Cardiac septum (tissue), 1 donor: ENCODE measurements around the gene PSD2. TPM values are rescaled to one million over a fixed set of nuclear protein-coding genes. Genes with fewer than 3 reads are reported as not detected.

Source experiments
- DNase-seq: peaks from one replicate; pipeline ENCODE4 v3.0.0-alpha.2; 2020; ENCODE audit warnings: low spot score
- intact Hi-C: fragments of 100-400 bp; cut with DNase I; formaldehyde crosslinking; loops from one replicate; pipeline ENCODE4 v1.14.0; 2022
- long read RNA-seq: library from polyadenylated mRNA; unstranded; transcript quantifications from one replicate; pipeline ENCODE4 v2.0.0, GENCODE V29; 2021
- total RNA-seq: library from RNA; stranded (reverse); fragmentation: NEBNext Ultra II Directional; extraction: Animal tissue kit (Norgen Biotek cat#: 25700); gene quantifications from one replicate; pipeline ENCODE4 v1.2.1, GENCODE V29; 2021
- donor health status: DM: no; HTN: no; CAD: no.

PSD2 gene
- total RNA-seq: 0.08 TPM
- long read RNA-seq: 0 reads

- intact Hi-C loops: no loop called here
- DNase-seq: no peak
Measured at GRCh38 chr5:139795074-139796001, at the start of gene PSD2. TSS of gene PSD2 (plus strand) at chr5:139795808. CDS start at chr5:139809441, 13,633 bp downstream.

- intact Hi-C loops: no loop called here
- no peak for DNase-seq
Measured at GRCh38 chr5:139746691-139747582, 48.7 kb upstream of the PSD2 start.

DNA sequence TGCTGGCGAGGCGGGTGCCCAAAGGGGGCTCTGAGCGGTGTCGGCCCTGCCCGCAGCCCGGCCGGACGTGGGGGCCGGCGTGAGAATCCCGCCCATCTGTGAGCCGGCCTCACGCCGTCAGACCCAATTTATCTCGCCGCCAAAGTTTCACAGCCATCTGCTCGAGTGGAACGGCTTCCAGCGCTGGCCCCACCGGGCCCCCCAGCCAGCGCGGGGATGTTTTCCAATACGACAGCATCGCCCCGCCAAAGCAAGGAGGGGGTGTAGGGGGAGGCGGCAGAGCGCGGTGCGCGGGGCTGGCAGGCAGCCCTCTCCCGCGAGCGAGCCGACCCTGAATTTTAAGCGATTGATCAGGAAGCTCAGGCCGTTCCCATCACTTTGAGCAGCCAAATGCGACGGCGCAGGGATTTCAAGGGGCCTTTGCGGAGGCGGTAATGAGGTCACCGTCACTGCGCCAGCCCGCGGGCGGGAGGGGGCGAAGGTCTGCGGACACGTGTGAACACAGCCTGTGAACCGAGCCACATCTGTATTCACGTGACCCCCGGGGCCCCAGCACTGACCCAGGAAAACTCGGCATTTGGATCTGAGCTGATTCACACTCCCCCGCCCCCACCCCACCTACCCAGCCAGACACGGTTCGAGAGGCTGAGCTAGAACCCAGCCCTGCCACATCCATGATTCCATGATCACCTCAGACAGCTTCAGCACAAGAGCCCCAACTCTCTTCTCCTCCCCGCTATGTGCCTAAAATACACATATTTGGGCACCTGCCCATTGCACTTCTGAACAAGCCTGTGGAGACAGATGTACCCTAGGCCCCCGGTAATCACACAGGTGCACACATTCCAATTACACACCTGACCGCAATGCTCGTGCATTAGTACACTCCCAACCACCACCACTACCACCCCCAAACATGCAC lies 47.8 kb upstream of the PSD2 start:
- no peak for DNase-seq
- intact Hi-C loops: no loop called here

GRCh38 chr5:139748505-139748826 lies 47.1 kb upstream of the PSD2 start:
- no peak for DNase-seq
- intact Hi-C loops: no loop called here

DNA sequence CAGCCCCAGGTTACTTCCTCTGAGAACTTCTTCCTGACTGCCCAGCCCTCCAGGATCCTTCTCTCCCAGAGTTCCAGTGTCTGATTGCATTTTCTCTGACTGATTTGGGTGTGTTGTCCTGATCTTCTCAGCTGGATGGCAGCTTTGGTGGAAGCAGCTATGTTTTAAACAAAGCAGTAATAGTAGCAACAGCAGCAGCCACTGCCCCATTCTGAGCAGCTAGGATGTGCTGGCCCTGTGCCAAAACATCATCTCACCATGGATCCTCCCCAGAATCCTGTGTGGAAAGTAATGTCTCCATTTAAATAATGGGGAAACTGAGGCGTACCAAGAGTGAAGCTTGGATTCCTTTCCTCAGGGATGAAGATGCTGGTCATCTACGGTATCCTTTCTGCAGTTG lies 46.4 kb upstream of the PSD2 start:
- no peak for DNase-seq
- intact Hi-C loops: no loop called here

DNA sequence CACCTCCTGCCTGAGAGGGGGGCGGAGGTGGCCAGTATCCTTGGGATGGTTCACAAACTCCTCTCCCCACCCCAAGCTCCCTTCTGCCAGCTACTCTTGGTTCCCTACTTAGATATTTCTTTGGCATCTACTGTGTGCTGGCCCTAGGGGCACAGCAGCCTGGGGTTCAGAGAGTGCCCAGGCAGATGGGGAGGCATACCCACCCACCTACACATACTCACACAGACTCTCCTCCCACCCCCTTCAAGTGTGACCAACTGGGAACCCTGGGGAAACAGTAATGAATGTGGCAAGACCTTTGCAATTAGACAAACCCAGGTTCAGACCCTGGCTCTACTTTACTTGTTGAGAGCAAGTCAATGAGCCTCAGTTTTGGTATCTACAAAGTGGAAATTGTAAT lies 44.4 kb upstream of the PSD2 start:
- intact Hi-C loops: no loop called here
- DNase-seq: no peak

GRCh38 chr5:139752506-139753473 lies 42.8 kb upstream of the PSD2 start:
- intact Hi-C loops: no loop called here
- no peak for DNase-seq

GRCh38 chr5:139755892-139756671 lies 39.5 kb upstream of the PSD2 start:
- intact Hi-C loops: loop anchor here (5.0 kb wide), 1 partner anchor 44 kb away; no protein-coding TSS in a partner anchor
- DNase-seq: no peak

- DNase-seq: no peak
- intact Hi-C loops: loop anchor here (5.0 kb wide), 1 partner anchor 45 kb away; no protein-coding TSS in a partner anchor
Measured at GRCh38 chr5:139756971-139757370, 38.6 kb upstream of the PSD2 start.

DNA sequence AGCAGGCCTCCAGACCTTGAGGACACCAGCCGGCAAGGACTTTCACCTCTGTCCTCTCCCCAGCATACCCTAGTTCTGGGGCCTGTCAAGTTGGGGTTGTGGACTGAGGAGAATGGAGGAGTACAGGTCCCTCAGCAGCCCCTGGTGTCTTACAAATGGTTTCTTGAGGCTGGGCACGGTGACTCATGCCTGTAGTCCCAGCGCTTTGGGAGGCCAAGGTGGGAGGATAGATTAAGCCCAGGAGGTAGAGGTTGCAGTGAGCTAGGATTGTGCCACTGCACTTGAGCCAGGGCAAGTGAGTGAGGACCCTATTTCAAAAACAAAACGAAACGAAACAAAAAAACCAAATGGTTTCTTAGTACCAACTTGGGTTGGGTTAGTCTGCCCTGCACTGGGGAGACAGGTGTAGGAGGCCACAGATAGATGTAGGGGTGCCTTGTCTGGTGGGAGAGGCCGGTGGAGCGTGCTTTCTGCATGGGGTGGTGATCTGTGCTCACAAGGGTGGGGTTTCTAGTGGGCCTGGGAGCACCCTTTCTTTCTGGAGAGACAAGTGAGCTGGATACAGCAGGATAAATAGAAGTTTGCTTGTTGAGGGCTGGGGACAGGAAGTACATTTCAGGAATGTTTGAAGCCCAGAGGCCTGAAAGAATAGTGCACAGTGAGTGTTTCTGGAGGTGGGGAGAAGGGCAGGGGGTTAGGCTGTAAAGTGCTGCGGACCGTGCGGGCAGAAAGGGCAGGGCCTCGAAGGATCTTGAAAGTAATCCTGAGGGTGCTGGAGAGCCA lies 37.7 kb upstream of the PSD2 start:
- no peak for DNase-seq
- intact Hi-C loops: loop anchor here (5.0 kb wide), 1 partner anchor 46 kb away; no protein-coding TSS in a partner anchor

DNA sequence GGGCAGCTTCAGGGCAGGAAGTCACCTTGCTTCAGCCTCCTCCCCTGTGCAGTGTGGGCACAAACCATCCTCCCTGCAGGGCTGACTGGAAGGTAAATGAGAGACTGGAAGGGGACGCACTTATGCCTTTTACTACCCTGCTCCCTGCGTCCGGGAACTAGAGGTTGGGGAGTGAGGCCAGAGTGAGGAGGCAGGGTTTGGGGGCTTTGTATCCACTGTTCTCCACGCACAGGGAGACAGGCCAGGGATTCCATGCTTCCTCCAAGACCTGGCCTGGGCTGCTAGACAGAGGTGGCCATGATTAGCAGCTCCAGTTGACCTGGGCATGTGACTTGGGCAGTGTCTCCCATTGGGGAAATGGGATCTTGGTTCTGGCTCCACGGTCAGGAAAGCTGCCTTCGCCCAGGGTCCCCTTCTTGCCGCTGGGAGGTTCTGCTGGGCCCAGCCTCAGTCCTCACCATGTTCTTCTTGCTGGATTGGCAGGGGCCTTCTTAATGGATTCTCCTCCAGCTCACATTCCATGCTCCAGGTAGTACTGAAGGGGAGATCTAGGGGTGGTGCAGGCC lies 37.0 kb upstream of the PSD2 start:
- no peak for DNase-seq
- intact Hi-C loops: loop anchor here (5.0 kb wide), 1 partner anchor 46 kb away; no protein-coding TSS in a partner anchor

DNA sequence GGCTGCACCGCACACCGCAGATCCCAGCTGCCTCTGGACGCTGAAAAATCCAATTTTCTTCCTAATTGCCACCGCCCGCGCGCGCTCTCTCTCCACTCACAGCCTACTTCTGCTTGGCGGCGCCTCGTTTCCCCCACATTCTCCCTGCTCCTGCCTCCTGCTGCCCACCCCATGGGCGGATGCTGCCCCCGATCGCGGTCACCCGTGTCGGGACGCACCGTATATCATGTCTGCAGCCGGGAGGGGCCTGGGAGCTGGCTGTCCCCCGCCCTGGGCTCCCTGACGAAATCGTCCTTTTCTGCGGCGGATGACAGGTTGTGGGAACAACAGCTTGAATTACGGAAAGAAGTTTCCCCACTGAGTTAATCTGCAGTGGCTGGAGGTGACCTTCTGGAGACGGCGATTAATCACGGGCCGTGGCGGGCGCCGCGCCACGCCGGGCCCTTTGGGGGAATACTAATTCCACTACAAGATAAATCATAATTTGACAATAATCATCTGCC lies 36.3 kb upstream of the PSD2 start:
- intact Hi-C loops: loop anchor here (5.0 kb wide), 1 partner anchor 47 kb away; no protein-coding TSS in a partner anchor
- no peak for DNase-seq

DNA sequence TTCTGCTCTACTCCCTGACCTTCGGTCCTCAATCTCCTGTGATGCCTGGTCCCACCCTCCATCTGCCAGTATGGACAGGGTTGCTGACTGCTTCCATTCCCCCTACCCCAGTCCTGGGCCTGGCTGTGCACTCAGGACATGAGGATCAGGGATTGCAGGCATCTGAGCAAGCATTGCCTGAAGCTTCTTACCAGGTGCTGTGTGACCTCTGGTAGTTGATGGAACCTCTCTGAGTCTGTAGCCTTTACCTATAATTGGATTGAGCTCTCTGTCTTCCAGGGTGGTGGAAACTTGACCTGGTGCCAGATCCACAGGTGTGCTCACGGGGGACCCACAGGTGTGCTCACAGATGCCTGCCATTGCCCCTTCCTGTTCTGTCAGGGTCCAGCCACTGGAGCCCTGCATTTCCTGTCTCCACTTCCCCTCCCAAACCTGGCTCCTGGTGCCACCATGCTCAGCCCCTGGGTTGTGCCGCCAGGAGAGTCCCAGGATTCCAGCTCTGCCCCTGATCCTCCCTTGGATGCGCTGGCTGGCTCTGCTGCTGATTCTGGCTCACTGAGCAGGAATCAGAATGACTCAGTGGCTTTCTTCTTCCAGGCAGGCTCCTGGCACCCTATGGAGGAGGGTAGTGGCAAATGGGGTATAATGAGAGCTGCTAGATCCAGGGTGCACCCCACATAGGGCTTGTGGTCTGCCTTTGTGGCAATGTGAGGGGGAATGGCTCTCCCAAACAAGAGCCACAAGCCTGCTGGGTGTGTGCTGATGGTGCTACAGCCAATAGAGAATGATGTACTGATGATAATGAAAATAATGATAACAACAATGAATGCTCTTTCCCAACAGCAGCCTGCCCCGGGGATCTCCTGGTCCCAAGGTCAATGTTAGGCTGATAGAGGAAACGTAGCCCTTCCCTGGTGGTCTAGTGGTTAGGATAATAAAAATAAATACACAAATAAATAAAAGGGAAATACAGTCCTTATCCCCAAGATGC lies 35.2 kb upstream of the PSD2 start:
- intact Hi-C loops: loop anchor here (10.0 kb wide), 1 partner anchor 336 kb away; no protein-coding TSS in a partner anchor
- DNase-seq: no peak

DNA sequence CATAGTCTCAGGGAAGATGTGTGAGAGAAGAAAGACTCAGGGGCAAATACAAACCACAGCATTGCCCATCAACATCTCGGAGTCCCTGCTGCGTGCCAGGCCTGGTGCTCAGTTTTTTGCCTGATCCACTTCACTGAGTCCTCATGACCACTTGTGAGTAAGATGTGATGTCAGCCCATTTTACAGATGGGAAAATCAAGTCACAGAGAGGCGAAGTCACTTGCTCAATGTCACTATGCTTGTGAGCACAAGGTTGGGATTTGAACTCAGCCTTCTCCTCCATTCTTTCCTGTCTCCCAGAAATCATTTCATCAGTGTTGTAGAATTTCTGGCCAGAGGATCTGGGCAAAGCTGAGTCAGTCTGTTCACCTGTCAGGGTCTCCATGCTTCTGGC lies 34.6 kb upstream of the PSD2 start:
- intact Hi-C loops: loop anchor here (10.0 kb wide), 1 partner anchor 336 kb away; no protein-coding TSS in a partner anchor
- DNase-seq: no peak

DNA sequence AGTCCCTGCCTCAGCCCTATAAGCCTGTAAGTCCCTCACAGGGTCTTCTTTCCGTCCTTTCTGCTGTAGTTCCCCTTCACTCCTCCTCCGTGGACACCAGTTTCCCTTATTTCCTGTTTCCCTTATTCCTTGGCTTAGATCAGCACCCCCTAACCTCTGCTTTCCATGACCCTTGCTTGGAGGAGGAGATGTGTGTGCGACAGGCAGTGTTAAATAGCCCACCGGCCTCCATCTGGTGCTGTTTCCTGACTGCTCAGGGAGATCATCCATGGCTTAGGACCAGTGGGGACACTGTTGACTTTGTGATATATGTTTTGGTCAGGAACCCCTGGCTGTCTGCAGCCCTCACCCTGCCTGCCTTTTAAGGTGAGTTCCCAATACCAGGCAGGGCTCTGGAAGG lies 34.1 kb upstream of the PSD2 start:
- DNase-seq: no peak
- intact Hi-C loops: loop anchor here (10.0 kb wide), 1 partner anchor 337 kb away; no protein-coding TSS in a partner anchor
